ENCODE measurements around the gene MAGEB2. TPM values are rescaled to one million over a fixed set of nuclear protein-coding genes. Genes with fewer than 3 reads are reported as not detected.

Gene MAGEB2
- total RNA-seq, 1 donor from 2014 or later, result not detected

- intact Hi-C loops (cut with DNase I), result no loop called here
- no peak for DNase-seq
- ATAC-seq, result no peak
- no peak overlapping the region for H3K27ac ChIP-seq
- TF ChIP-seq CTCF (IDR thresholded peaks at IDR 0.05), result no peak
- no peaks in the 10 kb centered on the region for H3K27me3 ChIP-seq (ENCODE audit: low read depth)
- no peak overlapping the region for H3K4me3 ChIP-seq
- H3K4me1 ChIP-seq, result no peaks in the 10 kb centered on the region
- H3K9me3 ChIP-seq, result no peaks in the 10 kb centered on the region
- no peaks in the 10 kb centered on the region for H3K36me3 ChIP-seq
Observed at GRCh38 chrX:30253257-30253656, 37.9 kb downstream of the MAGEB2 start.

GRCh38 chrX:30259927-30260326, 44.6 kb downstream of the MAGEB2 start:
- no peak for ATAC-seq
- intact Hi-C loops (cut with DNase I), result no loop called here

DNA sequence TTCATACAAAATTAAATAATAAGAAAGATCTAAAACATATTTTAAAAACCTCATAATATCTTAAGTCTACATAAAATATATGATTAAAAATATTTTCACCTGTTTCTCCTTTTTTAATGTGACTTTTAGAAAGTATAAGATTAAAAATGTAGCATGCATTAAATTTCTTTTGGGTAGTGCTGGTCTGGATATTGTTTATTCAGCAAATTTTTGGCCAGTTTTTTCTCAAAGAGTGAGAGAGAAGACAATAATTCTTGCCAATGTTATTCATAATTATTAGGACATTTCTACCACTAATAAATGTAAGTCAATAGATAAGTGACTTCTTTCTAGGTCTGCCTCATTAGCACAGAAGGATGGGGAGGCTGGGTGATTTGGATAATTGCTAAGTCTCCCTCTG, 45.6 kb downstream of the MAGEB2 start:
- ATAC-seq, result no peak
- no peaks in the 10 kb centered on the region for H3K36me3 ChIP-seq
- H3K4me3 ChIP-seq, result no peak overlapping the region
- TF ChIP-seq CTCF (IDR thresholded peaks at IDR 0.05), result no peak
- DNase-seq, result no peak
- no peaks in the 10 kb centered on the region for H3K4me1 ChIP-seq
- H3K27ac ChIP-seq, result no peak overlapping the region
- no peaks in the 10 kb centered on the region for H3K9me3 ChIP-seq
- H3K27me3 ChIP-seq (ENCODE audit: low read depth), result no peaks in the 10 kb centered on the region
- intact Hi-C loops (cut with DNase I), result no loop called here

More at GRCh38 chrX:30259927-30260326, 44.6 kb downstream of the MAGEB2 start:
- Histone ChIP-seq H3K4me3 (no peak overlapping the region), H3K27me3 (ENCODE audit: low read depth) (no peaks in the 10 kb centered on the region), H3K36me3 (no peaks in the 10 kb centered on the region), H3K27ac (no peak overlapping the region), H3K9me3 (no peaks in the 10 kb centered on the region), H3K4me1 (no peaks in the 10 kb centered on the region)
- TF ChIP-seq CTCF (IDR thresholded peaks at IDR 0.05), result no peak
- no peak for DNase-seq

DNA sequence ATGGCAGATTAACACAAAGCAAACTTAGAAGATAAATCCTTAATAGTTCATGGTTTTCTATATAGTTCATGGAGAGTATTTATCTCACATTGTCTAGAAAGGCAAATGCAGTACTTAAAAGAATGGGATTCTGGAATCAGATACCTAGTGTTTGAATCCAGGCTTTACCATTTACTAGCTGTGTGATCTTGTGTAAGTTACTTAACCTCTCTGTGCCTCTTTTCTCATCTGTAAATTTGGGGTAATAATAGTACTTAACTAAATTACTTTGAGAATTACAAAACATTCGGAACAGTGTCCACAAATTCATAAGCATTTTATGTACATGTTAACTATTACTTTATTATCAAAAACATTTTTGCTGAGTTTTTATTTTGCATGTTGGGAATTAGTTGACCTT, 47.4 kb downstream of the MAGEB2 start:
- no peaks in the 10 kb centered on the region for H3K4me1 ChIP-seq
- no peak for ATAC-seq
- intact Hi-C loops (cut with DNase I), result no loop called here
- H3K27me3 ChIP-seq (ENCODE audit: low read depth), result no peaks in the 10 kb centered on the region
- DNase-seq, result no peak
- H3K4me3 ChIP-seq, result no peak overlapping the region
- TF ChIP-seq CTCF (IDR thresholded peaks at IDR 0.05), result no peak
- no peaks in the 10 kb centered on the region for H3K36me3 ChIP-seq
- no peak overlapping the region for H3K27ac ChIP-seq
- no peaks in the 10 kb centered on the region for H3K9me3 ChIP-seq

Other genes starting within 250 kb of the MAGEB2 start
- not detected for gene MAGEB3, start 15.1 kb downstream of the MAGEB2 start, total RNA-seq
- gene MAGEB4, start 26.4 kb downstream of the MAGEB2 start, total RNA-seq, result not detected
- gene MAGEB1, start 31.6 kb downstream of the MAGEB2 start, total RNA-seq, result not detected
- gene NR0B1, start 93.8 kb downstream of the MAGEB2 start, total RNA-seq, result not detected

Measured in lower lobe of right lung (tissue), 2 donors.